Left colon (tissue), 2 donors: ENCODE measurements around the gene PHYKPL. TPM values are rescaled to one million over a fixed set of nuclear protein-coding genes. Genes with fewer than 3 reads are reported as not detected.
"Not testable (repeated sequence)": the region's sequence is repeated elsewhere in the genome, so short reads cannot be mapped to it uniquely, and the experiment has no call there.

ENCODE experiments used
- ATAC-seq: fragments of 200-7000 bp; cut with Tn5 transposase; one replicate; pipeline ENCODE4 v1.9.1; 2020; ENCODE audit warnings: mild to moderate bottlenecking, moderate library complexity
- DNase-seq, 2 donors: peaks; one replicate each; pipeline ENCODE4 v3.0.0-alpha.2; 2020
- intact Hi-C, 2 donors: fragments of 100-400 bp; cut with DNase I in 1 of 2; cut with micrococcal nuclease in 1 of 2; formaldehyde crosslinking; loops; one replicate each; pipeline versions ENCODE4 v1.11.2 to v1.14.0; 2022; cut with DNase I, micrococcal nuclease
- total RNA-seq, 2 donors: library from RNA; stranded (reverse); fragmentation: NEBNext Ultra II Directional; extraction: Animal tissue kit (Norgen Biotek cat#: 25700); gene quantifications; one replicate each; pipeline ENCODE4 v1.2.1, GENCODE V29; 2021
- donor health status: DM: no; HTN: no; CAD: no.
- donor health status: DM: yes; HTN: yes; CAD: no.

PHYKPL gene
- total RNA-seq, 2 donors from 2014 or later: 157 to 180 TPM

DNA sequence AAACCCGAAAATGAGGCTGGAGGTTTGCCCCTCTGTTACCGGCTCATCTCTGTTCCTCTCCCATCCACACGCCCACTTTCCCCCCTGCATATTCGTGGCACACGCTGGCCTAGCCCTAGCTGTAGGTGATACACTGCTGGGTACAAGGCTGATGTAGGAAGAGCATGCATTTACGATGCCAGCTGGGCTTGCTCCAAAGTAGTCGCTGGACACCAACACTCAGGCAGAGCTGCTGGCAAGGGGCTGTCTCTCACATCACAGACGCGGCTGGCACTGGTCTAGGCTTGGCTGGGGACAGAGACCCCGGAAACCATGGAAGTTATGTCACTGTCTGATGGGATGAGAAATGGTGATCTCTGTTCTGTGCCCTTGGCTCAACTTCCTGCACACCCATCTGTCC is 9.8 kb upstream of the PHYKPL start:
- ATAC-seq (no peak), DNase-seq (no peak)
- intact Hi-C loops: no loop called here

DNA sequence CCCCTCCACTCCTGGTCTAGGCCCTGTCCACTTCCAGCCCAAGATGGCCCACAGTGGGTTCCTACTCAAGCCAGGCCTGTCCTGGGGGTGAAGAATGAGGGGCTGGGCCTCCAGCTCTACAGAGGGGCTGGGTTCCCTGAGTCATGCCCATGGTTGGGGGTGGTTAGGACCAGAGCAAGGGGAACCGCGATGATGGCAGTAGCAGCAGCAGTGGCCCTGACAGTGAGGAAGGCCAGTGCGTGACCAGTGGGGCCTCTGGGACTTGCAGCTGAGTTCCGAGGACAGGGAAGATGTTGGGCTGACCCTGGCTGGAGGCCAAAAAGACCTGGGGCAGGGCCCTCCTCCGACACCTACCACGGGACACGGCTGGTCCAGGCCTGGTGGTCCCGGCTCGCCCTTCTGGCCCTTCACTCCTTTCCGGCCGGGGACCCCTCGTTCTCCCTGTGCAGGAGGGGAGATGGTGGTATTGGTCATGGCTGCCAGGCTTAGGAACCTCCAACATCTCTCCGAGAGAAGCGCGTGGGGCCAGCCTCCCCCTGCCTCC is 9.2 kb upstream of the PHYKPL start:
- ATAC-seq: no peak
- DNase-seq: no peak
- intact Hi-C loops: no loop called here

DNA sequence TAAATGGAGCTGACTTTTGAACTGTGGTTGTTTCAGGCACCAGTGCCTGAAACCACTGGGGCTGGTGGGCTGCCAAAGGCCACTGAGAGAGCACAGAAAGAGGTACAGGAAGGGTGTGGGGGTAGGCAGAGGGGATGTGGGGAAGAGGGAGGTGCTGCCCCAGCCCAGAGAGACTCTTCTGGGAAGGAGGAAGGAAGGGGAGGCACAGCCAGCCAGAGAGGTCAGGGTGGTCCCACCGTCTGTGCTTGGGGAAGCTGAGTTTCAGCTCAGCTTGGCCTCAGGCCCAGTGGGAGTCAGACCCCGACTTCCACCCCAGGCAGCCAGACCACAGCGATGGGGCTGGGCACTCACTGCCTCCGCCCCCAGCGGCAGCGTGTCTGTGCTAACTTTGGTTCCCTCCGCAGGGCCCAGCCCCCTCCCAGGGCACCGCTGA is 8.6 kb upstream of the PHYKPL start:
- ATAC-seq (no peak), DNase-seq (no peak)
- intact Hi-C loops: no loop called here

- intact Hi-C loops: no loop called here
- ATAC-seq: no peak
- no peak for DNase-seq
Observed at GRCh38 chr5:178240766-178241165, 8.2 kb upstream of the PHYKPL start.

DNA sequence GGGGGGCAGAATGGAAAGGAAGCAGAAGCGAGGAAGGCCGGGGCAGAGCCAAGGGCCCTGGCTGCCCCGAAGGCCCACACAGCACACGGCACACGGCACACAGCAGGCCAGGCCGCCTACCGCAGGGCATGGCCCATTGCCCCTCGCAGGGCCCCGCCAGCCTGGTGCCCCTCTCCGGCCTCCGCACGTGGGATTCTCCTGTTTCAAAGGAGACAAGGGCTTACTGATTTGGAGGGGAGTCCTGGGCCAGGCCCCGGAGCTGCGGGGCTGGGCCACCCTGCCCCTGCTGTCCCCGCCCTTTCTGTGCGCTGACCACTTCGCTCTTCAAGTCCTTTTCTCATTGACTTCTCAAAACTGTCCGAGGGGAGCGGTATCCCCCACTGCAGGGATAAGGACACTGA is 7.7 kb upstream of the PHYKPL start:
- intact Hi-C loops: no loop called here
- ATAC-seq (no peak), DNase-seq (no peak)

GRCh38 chr5:178239626-178240301 is 7.2 kb upstream of the PHYKPL start:
- DNase-seq: not testable (repeated sequence)

DNA sequence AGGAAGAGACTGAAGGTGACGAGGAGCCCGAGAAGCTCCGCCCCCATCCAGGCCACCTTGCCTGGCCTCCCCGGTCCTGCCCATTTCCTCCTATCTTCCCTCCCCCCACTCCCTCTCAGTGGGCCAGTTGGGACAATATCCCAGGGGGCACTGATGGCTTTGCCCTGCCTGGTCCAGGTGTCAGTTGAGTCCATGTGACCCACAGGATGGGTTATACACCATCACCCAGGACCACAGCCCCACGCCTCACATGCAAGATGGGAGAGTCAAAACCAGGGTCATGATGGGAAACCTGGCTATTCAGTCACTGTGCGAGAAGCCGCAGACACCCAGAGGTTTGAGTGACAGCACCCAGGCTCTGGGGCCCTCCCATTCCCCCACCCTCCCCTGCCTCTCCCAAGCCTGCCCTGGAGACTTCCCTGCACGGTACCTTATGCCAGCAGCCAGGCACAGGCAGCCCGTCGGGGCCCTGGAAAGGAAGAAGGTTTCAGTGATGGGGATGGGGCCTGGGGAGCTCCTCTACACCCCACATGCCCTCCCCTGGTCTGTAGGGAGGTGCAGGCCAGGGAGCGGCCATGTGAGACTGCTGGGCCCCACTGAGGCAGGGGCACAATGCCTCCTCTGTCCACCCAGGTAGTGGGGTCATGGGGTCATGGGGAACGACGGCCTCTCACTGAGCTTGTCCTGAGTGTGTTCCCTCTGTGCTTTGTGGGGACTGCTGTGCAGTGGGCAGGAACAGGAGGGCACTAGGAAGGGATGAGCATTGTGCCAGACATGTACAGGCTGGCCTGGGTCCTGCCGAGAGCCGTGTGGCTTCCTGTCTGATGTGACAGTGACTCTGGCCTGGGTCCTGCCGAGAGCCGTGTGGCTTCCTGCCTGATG is 6.3 kb upstream of the PHYKPL start:
- no peak for DNase-seq
- intact Hi-C loops: no loop called here
- no peak for ATAC-seq

More at GRCh38 chr5:178239626-178240301, 7.2 kb upstream of the PHYKPL start:
- intact Hi-C loops, ATAC-seq: not testable (repeated sequence)

GRCh38 chr5:178238313-178238635 is 5.7 kb upstream of the PHYKPL start:
- intact Hi-C loops: no loop called here
- DNase-seq (no peak), ATAC-seq (no peak)

DNA sequence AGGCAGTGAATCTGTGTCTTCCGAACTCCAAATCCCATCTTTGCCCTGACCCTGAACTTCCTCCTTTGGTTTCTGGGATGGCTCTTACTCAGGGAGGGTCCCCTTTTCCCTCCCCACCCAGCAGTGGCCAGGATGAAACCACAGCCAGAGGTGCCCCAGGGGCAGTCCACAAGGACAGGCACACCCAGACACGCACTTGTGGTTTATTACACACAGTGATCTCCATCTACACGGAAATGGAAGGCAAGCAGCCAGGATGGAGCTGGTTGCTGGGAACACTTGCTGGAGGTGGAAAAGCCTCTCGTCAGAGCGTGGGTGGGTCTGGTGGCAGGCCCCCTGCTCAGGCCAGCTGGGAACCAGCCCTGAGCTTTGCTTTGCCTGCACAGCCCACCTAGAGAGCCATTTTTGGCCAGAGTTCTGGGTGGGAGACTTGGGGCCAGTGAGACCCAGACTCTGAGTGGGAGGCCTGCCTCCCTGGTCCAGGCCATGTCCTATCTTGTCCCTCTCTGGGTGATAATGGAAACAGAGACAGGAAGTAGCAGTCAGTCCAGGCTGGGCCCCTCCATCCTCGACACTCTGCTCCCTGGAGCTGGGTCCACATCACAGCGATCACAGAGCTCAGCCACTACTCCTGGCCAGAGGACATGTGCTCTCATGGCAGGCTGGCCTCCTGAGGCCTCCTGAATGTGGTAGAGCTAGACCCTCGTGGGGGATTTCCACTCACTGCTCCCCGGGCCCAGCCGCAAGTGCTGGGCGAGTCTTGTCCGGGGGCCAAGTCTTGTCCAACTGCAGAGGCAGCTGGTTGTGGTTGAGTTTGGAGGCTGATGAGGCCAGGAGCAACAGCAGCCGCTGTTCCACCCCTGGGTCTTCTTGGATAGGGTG is 5.1 kb upstream of the PHYKPL start:
- DNase-seq (peak; percentile 71 to 84), ATAC-seq (peak; percentile 75)
- intact Hi-C loops: no loop called here

GRCh38 chr5:178236679-178237078 is 4.1 kb upstream of the PHYKPL start:
- intact Hi-C loops: no loop called here
- DNase-seq (peak in 1 of 2 donors; percentile 71), ATAC-seq (peak; percentile 15)

DNA sequence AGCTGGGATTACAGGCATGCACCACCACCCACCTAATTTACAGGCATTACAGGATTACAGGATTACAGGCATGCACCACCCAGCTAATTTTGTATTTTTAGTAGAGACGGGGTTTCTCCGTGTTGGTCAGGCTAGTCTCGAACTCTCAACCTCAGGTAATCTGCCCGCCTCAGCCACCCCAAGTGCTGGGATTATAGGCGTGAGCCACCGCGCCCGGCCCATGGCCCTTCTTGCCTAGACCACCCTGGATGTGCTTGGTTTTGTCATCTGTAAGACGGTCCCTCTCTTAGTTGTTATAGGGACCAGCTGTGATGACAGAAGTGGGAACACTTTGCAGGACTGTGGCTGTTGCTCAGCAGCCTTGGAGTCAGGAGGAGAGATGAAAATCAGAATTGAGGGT is 3.5 kb upstream of the PHYKPL start:
- intact Hi-C loops: no loop called here
- ATAC-seq (no peak), DNase-seq (no peak)

DNA sequence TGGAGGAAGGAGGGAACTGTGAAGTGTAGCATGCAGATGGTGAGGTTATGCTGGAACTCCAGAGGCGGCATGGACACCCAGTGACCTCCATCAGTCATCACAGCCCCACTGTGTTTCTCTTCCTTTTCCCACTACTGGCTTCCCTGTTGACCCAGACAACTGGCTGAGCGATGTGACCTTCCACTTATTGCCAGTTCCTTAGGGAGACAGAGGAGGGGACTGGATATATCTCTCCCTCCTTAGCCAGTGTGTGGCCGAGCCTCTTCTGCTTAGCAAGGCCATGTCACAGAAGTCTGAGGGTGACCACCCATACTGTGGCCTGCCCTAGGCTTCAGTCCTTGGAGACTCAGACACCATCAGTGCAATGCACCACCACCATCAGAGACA is 3.0 kb upstream of the PHYKPL start:
- intact Hi-C loops: no loop called here
- ATAC-seq (no peak), DNase-seq (no peak)

- peak in 1 of 2 donors; percentile 93 for DNase-seq
- intact Hi-C loops: no loop called here
- ATAC-seq: no peak
Observed at GRCh38 chr5:178234750-178235587, 2.4 kb upstream of the PHYKPL start.

- intact Hi-C loops: no loop called here
- DNase-seq (no peak), ATAC-seq (no peak)
Observed at GRCh38 chr5:178234121-178234749, 1.6 kb upstream of the PHYKPL start.

DNA sequence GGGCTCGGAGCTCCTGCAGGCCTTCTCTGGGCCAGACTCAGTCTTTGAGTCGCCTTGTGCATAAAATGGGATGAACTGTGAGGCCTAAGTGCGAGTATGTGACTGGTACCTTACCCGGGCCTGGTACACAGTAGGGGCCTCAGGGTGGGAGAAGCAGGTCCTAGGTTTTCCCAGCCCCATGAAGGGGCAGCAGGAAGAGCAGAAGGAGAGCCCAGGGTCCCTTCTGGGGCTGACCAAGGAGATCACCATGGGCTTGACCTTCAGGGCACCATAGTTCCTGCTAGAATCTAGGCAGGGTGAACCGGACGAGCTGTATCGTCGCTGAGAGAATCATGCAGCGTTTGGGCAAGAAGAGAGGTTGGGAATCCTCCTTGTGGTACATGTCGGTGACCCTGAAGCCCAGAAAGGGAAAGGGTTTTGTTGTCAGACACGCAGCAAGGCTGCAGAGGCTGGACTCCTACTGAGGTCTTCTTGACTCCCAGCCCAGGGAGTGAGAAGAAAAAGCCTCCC is 373 bp upstream of the PHYKPL start:
- no peak for DNase-seq
- ATAC-seq: no peak
- intact Hi-C loops: no loop called here

- DNase-seq (no peak), ATAC-seq (peak; percentile 7)
- intact Hi-C loops: no loop called here
Observed at GRCh38 chr5:178231539-178232123, 971 bp downstream of the PHYKPL start.

DNA sequence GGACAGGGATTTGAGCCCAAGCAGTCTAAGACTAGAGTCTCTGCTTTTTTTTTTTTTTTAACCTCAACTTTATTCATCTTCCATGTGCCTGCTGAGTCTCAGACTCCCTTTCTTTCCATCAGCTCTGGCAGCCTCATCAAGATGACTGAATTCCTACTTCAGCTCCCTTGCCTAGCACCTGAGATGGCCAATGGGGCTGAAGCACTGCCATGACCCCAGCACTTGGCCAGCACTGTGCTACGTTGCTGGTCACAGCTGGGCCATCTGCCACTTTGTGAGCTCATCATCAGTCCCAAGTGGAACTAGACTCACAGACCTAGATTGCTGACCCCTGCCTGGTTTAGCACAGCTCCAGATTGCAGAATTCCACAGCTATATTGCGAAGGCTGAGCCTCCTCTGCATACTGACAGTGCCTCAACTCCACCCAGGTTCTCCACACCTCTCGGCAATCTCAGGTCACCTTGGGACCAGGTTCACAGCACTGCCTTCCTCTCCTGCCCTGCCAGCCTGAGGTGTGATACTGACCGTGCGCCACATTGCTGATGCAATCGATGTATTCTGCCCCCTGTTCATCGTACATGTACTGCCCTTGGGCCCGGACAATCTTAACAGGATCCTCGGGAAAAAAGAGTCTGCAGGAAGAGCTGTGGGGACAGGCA is 1.6 kb downstream of the PHYKPL start:
- intact Hi-C loops: no loop called here
- DNase-seq: no peak
- peak; percentile 35 for ATAC-seq
